HepG2 (cell line): ENCODE measurements around the gene SKI. TPM values are rescaled to one million over a fixed set of nuclear protein-coding genes. Genes with fewer than 3 reads are reported as not detected.
A peak's percentile ranks its signal among the peaks of the same experiment; 100 is the strongest.

Source experiments
- CBX5 ChIP-seq: sonication (generic); formaldehyde crosslinking; IDR thresholded peaks from 2 replicates; pipeline ENCODE4 v1.4.0; 2020; ENCODE audit warnings: missing genetic modification reagents, borderline replicate concordance
- CTCF ChIP-seq: sonication (generic); formaldehyde crosslinking; IDR thresholded peaks from 2 replicates; pipeline ENCODE4 v1.5.0; 2020; ENCODE audit warnings: mild to moderate bottlenecking, missing genetic modification reagents, moderate library complexity
- HNRNPLL ChIP-seq: fragments of 200-400 bp; formaldehyde crosslinking; IDR thresholded peaks from 2 replicates; pipeline ENCODE4 v1.6.1; 2017; ENCODE audit warnings: mild to moderate bottlenecking, low read depth, low read length; ENCODE audit not compliant: poor library complexity, severe bottlenecking
- IKZF1 ChIP-seq: fragments of 450-650 bp; IDR thresholded peaks from 2 replicates; pipeline ENCODE4 v1.7.1; 2016
- KDM4B ChIP-seq: sonication (generic); formaldehyde crosslinking; IDR thresholded peaks from 2 replicates; pipeline ENCODE4 v1.4.0; 2020; ENCODE audit warnings: missing genetic modification reagents
- KLF12 ChIP-seq: sonication (generic); formaldehyde crosslinking; IDR thresholded peaks from 2 replicates; pipeline ENCODE4 v1.4.0; 2020; ENCODE audit warnings: missing genetic modification reagents, borderline replicate concordance
- MED1 ChIP-seq: sonication (generic); formaldehyde crosslinking; IDR thresholded peaks from 2 replicates; pipeline ENCODE4 v1.4.0; 2020; ENCODE audit warnings: missing genetic modification reagents
- PAF1 ChIP-seq: IDR thresholded peaks from 2 replicates; pipeline ENCODE4 v1.6.1; 2016; ENCODE audit warnings: missing genetic modification reagents, missing compliant biosample characterization
- PATZ1 ChIP-seq: sonication (generic); formaldehyde crosslinking; IDR thresholded peaks from 2 replicates; pipeline ENCODE4 v1.4.0; 2020; ENCODE audit warnings: missing genetic modification reagents
- SAP130 ChIP-seq: IDR thresholded peaks from 2 replicates; pipeline ENCODE4 v1.6.1; 2016; ENCODE audit warnings: low read depth
- STAG1 ChIP-seq: sonication (generic); formaldehyde crosslinking; IDR thresholded peaks from 2 replicates; pipeline ENCODE4 v1.4.0; 2020; ENCODE audit warnings: missing genetic modification reagents
- TBP ChIP-seq: sonication (generic); formaldehyde crosslinking; IDR thresholded peaks from 2 replicates; pipeline ENCODE4 v1.5.0; 2020; ENCODE audit warnings: missing genetic modification reagents
- THAP8 ChIP-seq: sonication (generic); formaldehyde crosslinking; IDR thresholded peaks from 2 replicates; pipeline ENCODE4 v1.5.1; 2020; ENCODE audit warnings: missing genetic modification reagents, mild to moderate bottlenecking, borderline replicate concordance
- TMF1 ChIP-seq: sonication (generic); formaldehyde crosslinking; IDR thresholded peaks from 2 replicates; pipeline ENCODE4 v1.8.1; 2022; ENCODE audit warnings: low read depth, missing genetic modification reagents
- ZKSCAN1 ChIP-seq: fragments of 150-350 bp; IDR thresholded peaks from 2 replicates; pipeline ENCODE4 v1.6.1; 2014; ENCODE audit warnings: low read length
- ZNF609 ChIP-seq: sonication (generic); formaldehyde crosslinking; IDR thresholded peaks from 2 replicates; pipeline ENCODE4 v1.4.0; 2020; ENCODE audit warnings: mild to moderate bottlenecking, missing genetic modification reagents, borderline replicate concordance
- ZZZ3 ChIP-seq: sonication (generic); formaldehyde crosslinking; IDR thresholded peaks from 2 replicates; pipeline ENCODE4 v1.4.0; 2020; ENCODE audit warnings: missing genetic modification reagents, mild to moderate bottlenecking, borderline replicate concordance
- polyA plus RNA-seq, 8 experiments: library from polyadenylated mRNA; depleted of rRNA in 3 of 8; stranded (reverse) in 7 of 8; unstranded in 1 of 8; fragments of >200 nt; fragmentation: Illumina TruSeq in 4 of 8; extraction: Trizol in 4 of 8; gene quantifications; 2 replicates each; pipeline versions ENCODE4 v1.2.1 to v1.2.3, GENCODE V29; 2011 to 2016; ENCODE audit warnings: low read depth in 4 of 8, missing spikeins in 1 of 8, mixed read lengths in 1 of 8; ENCODE audit not compliant: insufficient read depth in 1 of 8
- total RNA-seq, 5 experiments: library from RNA; depleted of rRNA; stranded (reverse); fragments of >200 nt; fragmentation: Illumina TruSeq; extraction: Trizol; gene quantifications; 2 replicates each; pipeline ENCODE4 v1.2.3, GENCODE V29; 2016; ENCODE audit warnings: low read depth in 1 of 5
- TF ChIP-seq, protein P1 (sequence below): sonication (generic); formaldehyde crosslinking; IDR thresholded peaks from 2 replicates; pipeline ENCODE4 v1.8.1; 2023; ENCODE audit warnings: mild to moderate bottlenecking, moderate library complexity, missing genetic modification reagents
- TF ChIP-seq, protein P2 (sequence below): sonication (generic); formaldehyde crosslinking; IDR thresholded peaks from 2 replicates; pipeline ENCODE4 v1.4.0; 2020; ENCODE audit warnings: missing genetic modification reagents, low read depth, mild to moderate bottlenecking, borderline replicate concordance

Gene SKI
- total and polyA plus RNA-seq, 2 of the 13 experiments (the other 11 are each of a cell fraction or from before 2014, with no cell fraction given), result 4.7 to 6.9 TPM

GRCh38 chr1:2206813-2207487 is 21.2 kb upstream of the SKI start (continued):
- peak; percentile 61 for TF ChIP-seq PATZ1 (CRISPR knock-in tag)
- no peak for TF ChIP-seq PAF1 (CRISPR knock-in tag)
- TF ChIP-seq ZKSCAN1, result no peak
- TF ChIP-seq SAP130, result peak; percentile 52
- TF ChIP-seq TMF1, result no peak
- TF ChIP-seq CBX5 (CRISPR knock-in tag), result no peak
- no peak for TF ChIP-seq MED1
- TF ChIP-seq, protein P1, sequence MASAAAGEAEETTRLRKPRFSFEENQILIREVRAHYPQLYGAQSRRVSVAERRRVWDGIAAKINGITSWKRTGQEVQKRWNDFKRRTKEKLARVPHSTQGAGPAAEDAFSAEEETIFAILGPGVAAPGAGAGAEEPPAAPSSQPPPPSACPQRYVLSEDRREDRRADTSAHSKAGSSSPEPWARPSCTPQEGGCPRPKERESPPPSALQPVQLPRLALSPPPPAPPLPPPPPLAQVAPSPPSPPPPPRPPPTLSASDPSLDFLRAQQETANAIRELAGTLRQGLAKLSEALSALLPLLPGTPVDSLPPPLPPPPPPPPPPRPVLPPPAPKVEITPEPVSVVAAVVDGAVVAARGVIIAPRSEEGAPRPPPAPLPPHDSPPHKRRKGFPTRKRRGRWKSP, result no peak
- TF ChIP-seq ZZZ3, result no peak
- TF ChIP-seq THAP8, result no peak
- TF ChIP-seq HNRNPLL, result no peak
- no peak for TF ChIP-seq ZNF609 (CRISPR knock-in tag)
- TF ChIP-seq IKZF1, result no peak
- TF ChIP-seq STAG1 (CRISPR knock-in tag), result 0 out of 2 replicates have a peak, but pooled peaks have one; percentile 17
- TF ChIP-seq KDM4B (CRISPR knock-in tag), result no peak
- TF ChIP-seq CTCF (CRISPR knock-in tag), result peak; percentile 18; the same call in 1 of the 2 replicates
- TF ChIP-seq, protein P2, sequence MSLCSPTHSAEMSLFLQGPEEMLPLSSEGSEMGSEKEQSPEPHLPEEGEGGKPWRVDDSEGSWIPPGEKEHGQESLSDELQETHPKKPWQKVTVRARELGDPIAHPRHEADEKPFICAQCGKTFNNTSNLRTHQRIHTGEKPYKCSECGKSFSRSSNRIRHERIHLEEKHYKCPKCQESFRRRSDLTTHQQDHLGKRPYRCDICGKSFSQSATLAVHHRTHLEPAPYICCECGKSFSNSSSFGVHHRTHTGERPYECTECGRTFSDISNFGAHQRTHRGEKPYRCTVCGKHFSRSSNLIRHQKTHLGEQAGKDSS (CRISPR knock-in tag), result no peak
- peak; percentile 73; the same call in 1 of the 2 replicates for TF ChIP-seq KLF12
- no peak for TF ChIP-seq TBP (CRISPR knock-in tag)
